Activated naive CD8-positive, alpha-beta T cell treated with anti-CD3 and anti-CD28 coated beads for 36 hours (primary cell): ENCODE data around the gene FAT1. TPM values are rescaled to one million over a fixed set of nuclear protein-coding genes. Genes with fewer than 3 reads are reported as not detected.

Experiments used
- DNase-seq: peaks from one replicate; pipeline ENCODE4 v3.0.0; 2021
- H3K27ac Mint-ChIP-seq: one replicate; pipeline ENCODE4 v1.8.0; 2022; ENCODE audit warnings: mild to moderate bottlenecking, moderate library complexity, mixed read lengths
- H3K27me3 Mint-ChIP-seq: one replicate; pipeline ENCODE4 v1.8.0; 2022; ENCODE audit warnings: mild to moderate bottlenecking, mixed read lengths
- H3K36me3 Mint-ChIP-seq: one replicate; pipeline ENCODE4 v1.8.0; 2021; ENCODE audit warnings: mild to moderate bottlenecking, mixed read lengths
- H3K4me1 Mint-ChIP-seq: one replicate; pipeline ENCODE4 v1.8.0; 2021; ENCODE audit warnings: mixed read lengths
- H3K4me3 Mint-ChIP-seq: one replicate; pipeline ENCODE4 v1.8.0; 2022; ENCODE audit warnings: mild to moderate bottlenecking, moderate library complexity, mixed read lengths
- H3K9me3 Mint-ChIP-seq: one replicate; pipeline ENCODE4 v1.8.0; 2022; ENCODE audit warnings: mixed read lengths
- total RNA-seq, 2 experiments: library from RNA; stranded (reverse); gene quantifications; one replicate each; pipeline ENCODE4 v1.2.3, GENCODE V29; 2021

FAT1 gene
- total RNA-seq, 2 experiments from 2014 or later: 0.02 TPM; not detected in 1

- peak; percentile 0 for DNase-seq
- Mint-ChIP-seq H3K27me3 (peaks cover 29% of the 10 kb centered on the region), H3K27ac (no peak within 1 kb of the TSS), H3K4me3 (no peak within 1 kb of the TSS), H3K9me3 (peaks cover 1% of the 10 kb centered on the region), H3K4me1 (peaks cover 4% of the 10 kb centered on the region), H3K36me3 (no peaks in the 10 kb centered on the region)
Observed at GRCh38 chr4:186554914-186555827, 168.5 kb downstream of the FAT1 start, which contains the start of gene MTNR1A. TSS of gene MTNR1A (minus strand) at chr4:186555567. CDS start at chr4:186555365, 202 bp downstream.

GRCh38 chr4:186554539-186554913 is 169.1 kb downstream of the FAT1 start:
- no peak for DNase-seq
- Mint-ChIP-seq H3K27ac (no peak overlapping the region), H3K4me3 (no peak overlapping the region), H3K9me3 (no peaks in the 10 kb centered on the region), H3K27me3 (peaks cover 29% of the 10 kb centered on the region), H3K36me3 (no peaks in the 10 kb centered on the region), H3K4me1 (peaks cover 4% of the 10 kb centered on the region)

- Mint-ChIP-seq H3K4me1 (peaks cover 4% of the 10 kb centered on the region), H3K27ac (no peak overlapping the region), H3K4me3 (no peak overlapping the region), H3K9me3 (no peaks in the 10 kb centered on the region), H3K36me3 (no peaks in the 10 kb centered on the region), H3K27me3 (peaks cover 29% of the 10 kb centered on the region)
- no peak for DNase-seq
Observed at GRCh38 chr4:186553717-186554116, 169.9 kb downstream of the FAT1 start.

- no peaks in the 10 kb centered on the region for H3K36me3 Mint-ChIP-seq
- H3K27ac Mint-ChIP-seq: no peak overlapping the region
- no peak for DNase-seq
Observed at GRCh38 chr4:186551849-186552248, 171.8 kb downstream of the FAT1 start.

GRCh38 chr4:186545436-186545835 is 178.2 kb downstream of the FAT1 start:
- Mint-ChIP-seq H3K36me3 (no peaks in the 10 kb centered on the region), H3K4me1 (no peaks in the 10 kb centered on the region), H3K9me3 (peaks cover 4% of the 10 kb centered on the region), H3K27ac (no peak overlapping the region), H3K4me3 (no peak overlapping the region), H3K27me3 (no peaks in the 10 kb centered on the region)
- DNase-seq: no peak

More at GRCh38 chr4:186551849-186552248, 171.8 kb downstream of the FAT1 start:
- H3K27me3 Mint-ChIP-seq: peaks cover 29% of the 10 kb centered on the region
- peaks cover 1% of the 10 kb centered on the region for H3K9me3 Mint-ChIP-seq
- H3K4me1 Mint-ChIP-seq: peaks cover 4% of the 10 kb centered on the region
- no peak overlapping the region for H3K4me3 Mint-ChIP-seq

- Mint-ChIP-seq H3K9me3 (peaks cover 4% of the 10 kb centered on the region), H3K4me1 (no peaks in the 10 kb centered on the region), H3K27ac (no peak overlapping the region), H3K36me3 (no peaks in the 10 kb centered on the region), H3K4me3 (no peak overlapping the region), H3K27me3 (no peaks in the 10 kb centered on the region)
- DNase-seq: no peak
Observed at GRCh38 chr4:186543206-186543605, 180.4 kb downstream of the FAT1 start.

GRCh38 chr4:186541801-186542200 is 181.9 kb downstream of the FAT1 start:
- H3K36me3 Mint-ChIP-seq: no peaks in the 10 kb centered on the region
- H3K9me3 Mint-ChIP-seq: peaks cover 5% of the 10 kb centered on the region

GRCh38 chr4:186537843-186538521 is 185.7 kb downstream of the FAT1 start:
- no peak overlapping the region for H3K4me3 Mint-ChIP-seq
- H3K36me3 Mint-ChIP-seq: no peaks in the 10 kb centered on the region
- DNase-seq: no peak
- no peaks in the 10 kb centered on the region for H3K4me1 Mint-ChIP-seq
- peaks cover 1% of the 10 kb centered on the region for H3K9me3 Mint-ChIP-seq
- H3K27me3 Mint-ChIP-seq: peaks cover 4% of the 10 kb centered on the region
- no peak overlapping the region for H3K27ac Mint-ChIP-seq

More at GRCh38 chr4:186541801-186542200, 181.9 kb downstream of the FAT1 start:
- no peak for DNase-seq
- H3K27ac Mint-ChIP-seq: no peak overlapping the region
- H3K4me3 Mint-ChIP-seq: no peak overlapping the region
- peaks cover 4% of the 10 kb centered on the region for H3K27me3 Mint-ChIP-seq
- no peaks in the 10 kb centered on the region for H3K4me1 Mint-ChIP-seq

Other genes with a start within 250 kb of the FAT1 start
- gene MTNR1A, start 168.3 kb downstream of the FAT1 start, total RNA-seq: not detected